ENCODE measurements around the gene SLC39A11.

The SLC39A11 gene

GRCh38 chr17:72887917-72888316, 204.6 kb downstream of the SLC39A11 start:
- 98 to 100% methylated on average over 2 to 4 of the region's 4 CpGs for WGBS, 2 experiments
- Histone ChIP-seq H3K36me3 (ENCODE audit: control insufficient read depth, insufficient read depth, low read length) (no peaks in the 10 kb centered on the region), H3K9me3 (ENCODE audit: control insufficient read depth, low read length) (no peaks in the 10 kb centered on the region), H3K4me3 (ENCODE audit: insufficient read depth, low read depth, low read length) (no peak overlapping the region), H3K4me1 (ENCODE audit: control insufficient read depth, insufficient read depth, low read length) (no peaks in the 10 kb centered on the region), H3K27me3 (ENCODE audit: control insufficient read depth, insufficient read depth, low read length, poor library complexity, severe bottlenecking) (no peaks in the 10 kb centered on the region), H3K27ac (ENCODE audit: insufficient read depth, low read depth, low read length, poor library complexity, severe bottlenecking) (no peak overlapping the region)

GRCh38 chr17:72887322-72887721, 205.2 kb downstream of the SLC39A11 start:
- Histone ChIP-seq H3K4me3 (ENCODE audit: insufficient read depth, low read depth, low read length) (no peak overlapping the region), H3K36me3 (ENCODE audit: control insufficient read depth, insufficient read depth, low read length) (no peaks in the 10 kb centered on the region), H3K9me3 (ENCODE audit: control insufficient read depth, low read length) (no peaks in the 10 kb centered on the region), H3K4me1 (ENCODE audit: control insufficient read depth, insufficient read depth, low read length) (no peaks in the 10 kb centered on the region), H3K27ac (ENCODE audit: insufficient read depth, low read depth, low read length, poor library complexity, severe bottlenecking) (no peak overlapping the region), H3K27me3 (ENCODE audit: control insufficient read depth, insufficient read depth, low read length, poor library complexity, severe bottlenecking) (no peaks in the 10 kb centered on the region)
- WGBS, 2 experiments: 93 to 96% methylated on average over 8 of the region's 8 CpGs

- Histone ChIP-seq H3K4me3 (ENCODE audit: insufficient read depth, low read depth, low read length) (no peak overlapping the region), H3K27me3 (ENCODE audit: control insufficient read depth, insufficient read depth, low read length, poor library complexity, severe bottlenecking) (no peaks in the 10 kb centered on the region), H3K36me3 (ENCODE audit: control insufficient read depth, insufficient read depth, low read length) (no peaks in the 10 kb centered on the region), H3K9me3 (ENCODE audit: control insufficient read depth, low read length) (no peaks in the 10 kb centered on the region), H3K27ac (ENCODE audit: insufficient read depth, low read depth, low read length, poor library complexity, severe bottlenecking) (no peak overlapping the region), H3K4me1 (ENCODE audit: control insufficient read depth, insufficient read depth, low read length) (no peaks in the 10 kb centered on the region)
- WGBS, 2 experiments: 93 to 95% methylated on average over 3 of the region's 3 CpGs
Measured at GRCh38 chr17:72886622-72887021, 205.9 kb downstream of the SLC39A11 start.

- WGBS, 2 experiments: 85 to 87% methylated on average over 2 of the region's 2 CpGs
- no peak overlapping the region for H3K27ac ChIP-seq (ENCODE audit: insufficient read depth, low read depth, low read length, poor library complexity, severe bottlenecking)
- no peak overlapping the region for H3K4me3 ChIP-seq (ENCODE audit: insufficient read depth, low read depth, low read length)
- H3K36me3 ChIP-seq (ENCODE audit: control insufficient read depth, insufficient read depth, low read length): no peaks in the 10 kb centered on the region
- H3K4me1 ChIP-seq (ENCODE audit: control insufficient read depth, insufficient read depth, low read length): no peaks in the 10 kb centered on the region
- H3K9me3 ChIP-seq (ENCODE audit: control insufficient read depth, low read length): no peaks in the 10 kb centered on the region
- no peaks in the 10 kb centered on the region for H3K27me3 ChIP-seq (ENCODE audit: control insufficient read depth, insufficient read depth, low read length, poor library complexity, severe bottlenecking)
Measured at GRCh38 chr17:72884066-72884465, 208.4 kb downstream of the SLC39A11 start.

GRCh38 chr17:72883351-72883750, 209.1 kb downstream of the SLC39A11 start:
- no peaks in the 10 kb centered on the region for H3K9me3 ChIP-seq (ENCODE audit: control insufficient read depth, low read length)
- H3K4me3 ChIP-seq (ENCODE audit: insufficient read depth, low read depth, low read length): no peak overlapping the region
- H3K36me3 ChIP-seq (ENCODE audit: control insufficient read depth, insufficient read depth, low read length): no peaks in the 10 kb centered on the region
- no peaks in the 10 kb centered on the region for H3K4me1 ChIP-seq (ENCODE audit: control insufficient read depth, insufficient read depth, low read length)
- H3K27ac ChIP-seq (ENCODE audit: insufficient read depth, low read depth, low read length, poor library complexity, severe bottlenecking): no peak overlapping the region
- WGBS, 2 experiments: 95 to 96% methylated on average over 4 to 5 of the region's 5 CpGs
- no peaks in the 10 kb centered on the region for H3K27me3 ChIP-seq (ENCODE audit: control insufficient read depth, insufficient read depth, low read length, poor library complexity, severe bottlenecking)

GRCh38 chr17:72882426-72882825, 210.1 kb downstream of the SLC39A11 start:
- Histone ChIP-seq H3K9me3 (ENCODE audit: control insufficient read depth, low read length) (no peaks in the 10 kb centered on the region), H3K4me1 (ENCODE audit: control insufficient read depth, insufficient read depth, low read length) (no peaks in the 10 kb centered on the region), H3K27ac (ENCODE audit: insufficient read depth, low read depth, low read length, poor library complexity, severe bottlenecking) (no peak overlapping the region), H3K27me3 (ENCODE audit: control insufficient read depth, insufficient read depth, low read length, poor library complexity, severe bottlenecking) (no peaks in the 10 kb centered on the region), H3K36me3 (ENCODE audit: control insufficient read depth, insufficient read depth, low read length) (no peaks in the 10 kb centered on the region), H3K4me3 (ENCODE audit: insufficient read depth, low read depth, low read length) (no peak overlapping the region)
- 91% methylated on average over 4 of the region's 4 CpGs for WGBS, 2 experiments

- no peaks in the 10 kb centered on the region for H3K36me3 ChIP-seq (ENCODE audit: control insufficient read depth, insufficient read depth, low read length)
- 100% methylated on average over 2 of the region's 2 CpGs for WGBS, 2 experiments
- no peak overlapping the region for H3K4me3 ChIP-seq (ENCODE audit: insufficient read depth, low read depth, low read length)
- no peaks in the 10 kb centered on the region for H3K27me3 ChIP-seq (ENCODE audit: control insufficient read depth, insufficient read depth, low read length, poor library complexity, severe bottlenecking)
- H3K9me3 ChIP-seq (ENCODE audit: control insufficient read depth, low read length): no peaks in the 10 kb centered on the region
- H3K27ac ChIP-seq (ENCODE audit: insufficient read depth, low read depth, low read length, poor library complexity, severe bottlenecking): no peak overlapping the region
- H3K4me1 ChIP-seq (ENCODE audit: control insufficient read depth, insufficient read depth, low read length): no peaks in the 10 kb centered on the region
Measured at GRCh38 chr17:72879877-72880276, 212.6 kb downstream of the SLC39A11 start.

- Histone ChIP-seq H3K27ac (ENCODE audit: insufficient read depth, low read depth, low read length, poor library complexity, severe bottlenecking) (no peak overlapping the region), H3K4me1 (ENCODE audit: control insufficient read depth, insufficient read depth, low read length) (no peaks in the 10 kb centered on the region), H3K4me3 (ENCODE audit: insufficient read depth, low read depth, low read length) (no peak overlapping the region), H3K27me3 (ENCODE audit: control insufficient read depth, insufficient read depth, low read length, poor library complexity, severe bottlenecking) (no peaks in the 10 kb centered on the region), H3K36me3 (ENCODE audit: control insufficient read depth, insufficient read depth, low read length) (no peaks in the 10 kb centered on the region), H3K9me3 (ENCODE audit: control insufficient read depth, low read length) (no peaks in the 10 kb centered on the region)
- WGBS, 2 experiments: 89 to 94% methylated on average over 6 of the region's 6 CpGs
Measured at GRCh38 chr17:72878975-72879660, 213.4 kb downstream of the SLC39A11 start.

- no peak overlapping the region for H3K27ac ChIP-seq (ENCODE audit: insufficient read depth, low read depth, low read length, poor library complexity, severe bottlenecking)
- 91 to 95% methylated on average over 8 of the region's 8 CpGs for WGBS, 2 experiments
- H3K4me3 ChIP-seq (ENCODE audit: insufficient read depth, low read depth, low read length): no peak overlapping the region
- no peaks in the 10 kb centered on the region for H3K27me3 ChIP-seq (ENCODE audit: control insufficient read depth, insufficient read depth, low read length, poor library complexity, severe bottlenecking)
- H3K9me3 ChIP-seq (ENCODE audit: control insufficient read depth, low read length): no peaks in the 10 kb centered on the region
- H3K4me1 ChIP-seq (ENCODE audit: control insufficient read depth, insufficient read depth, low read length): no peaks in the 10 kb centered on the region
- no peaks in the 10 kb centered on the region for H3K36me3 ChIP-seq (ENCODE audit: control insufficient read depth, insufficient read depth, low read length)
Measured at GRCh38 chr17:72877348-72877747, 215.1 kb downstream of the SLC39A11 start.

GRCh38 chr17:72876413-72876812, 216.1 kb downstream of the SLC39A11 start:
- Histone ChIP-seq H3K4me3 (ENCODE audit: insufficient read depth, low read depth, low read length) (no peak overlapping the region), H3K27me3 (ENCODE audit: control insufficient read depth, insufficient read depth, low read length, poor library complexity, severe bottlenecking) (no peaks in the 10 kb centered on the region), H3K36me3 (ENCODE audit: control insufficient read depth, insufficient read depth, low read length) (no peaks in the 10 kb centered on the region), H3K4me1 (ENCODE audit: control insufficient read depth, insufficient read depth, low read length) (no peaks in the 10 kb centered on the region), H3K27ac (ENCODE audit: insufficient read depth, low read depth, low read length, poor library complexity, severe bottlenecking) (no peak overlapping the region), H3K9me3 (ENCODE audit: control insufficient read depth, low read length) (no peaks in the 10 kb centered on the region)
- WGBS, 2 experiments: 93 to 96% methylated on average over 1 of the region's 1 CpG

- H3K9me3 ChIP-seq (ENCODE audit: control insufficient read depth, low read length): no peaks in the 10 kb centered on the region
- no peaks in the 10 kb centered on the region for H3K27me3 ChIP-seq (ENCODE audit: control insufficient read depth, insufficient read depth, low read length, poor library complexity, severe bottlenecking)
- WGBS, 2 experiments: 80 to 82% methylated on average over 5 of the region's 5 CpGs
- no peaks in the 10 kb centered on the region for H3K36me3 ChIP-seq (ENCODE audit: control insufficient read depth, insufficient read depth, low read length)
- no peaks in the 10 kb centered on the region for H3K4me1 ChIP-seq (ENCODE audit: control insufficient read depth, insufficient read depth, low read length)
- no peak overlapping the region for H3K4me3 ChIP-seq (ENCODE audit: insufficient read depth, low read depth, low read length)
- no peak overlapping the region for H3K27ac ChIP-seq (ENCODE audit: insufficient read depth, low read depth, low read length, poor library complexity, severe bottlenecking)
Measured at GRCh38 chr17:72875361-72875760, 217.1 kb downstream of the SLC39A11 start.
